HuH-7 (cell line): Measurements from ENCODE around the gene ZFP64.
"Not testable (repeated sequence)": the region's sequence is repeated elsewhere in the genome, so short reads cannot be mapped to it uniquely, and the experiment has no call there.

ENCODE experiments used
- DNase-seq: peaks from one replicate; pipeline ENCODE4 v3.0.0; 2011; ENCODE audit warnings: low spot score

Gene ZFP64

GRCh38 chr20:52204136-52204535 is 12.6 kb upstream of the ZFP64 start:
- no peak for DNase-seq

GRCh38 chr20:52201395-52201794 is 9.8 kb upstream of the ZFP64 start:
- no peak for DNase-seq

- DNase-seq = no peak
Measured at GRCh38 chr20:52200870-52201269, 9.3 kb upstream of the ZFP64 start.

- no peak for DNase-seq
Measured at GRCh38 chr20:52196845-52197244, 5.3 kb upstream of the ZFP64 start.

- peak; percentile 32 for DNase-seq
Measured at GRCh38 chr20:52193886-52194545, 2.4 kb upstream of the ZFP64 start.

GRCh38 chr20:52193133-52193532 is 1.6 kb upstream of the ZFP64 start:
- no peak for DNase-seq

GRCh38 chr20:52192719-52193007 is 1.1 kb upstream of the ZFP64 start:
- not testable (repeated sequence) for DNase-seq

- DNase-seq = peak; percentile 74
Measured at GRCh38 chr20:52191916-52192718, 538 bp upstream of the ZFP64 start.

GRCh38 chr20:52190437-52191131 is 995 bp downstream of the ZFP64 start:
- peak; percentile 72 for DNase-seq

GRCh38 chr20:52181766-52182165 is 9.8 kb downstream of the ZFP64 start:
- DNase-seq = no peak

- no peak for DNase-seq
Measured at GRCh38 chr20:52180180-52180840, 11.3 kb downstream of the ZFP64 start.

- no peak for DNase-seq
Measured at GRCh38 chr20:52179331-52180179, 12.0 kb downstream of the ZFP64 start.

GRCh38 chr20:52178691-52179090 is 12.9 kb downstream of the ZFP64 start:
- DNase-seq = no peak

- DNase-seq = no peak
Measured at GRCh38 chr20:52175840-52176239, 15.7 kb downstream of the ZFP64 start.

- DNase-seq = no peak
Measured at GRCh38 chr20:52172392-52173047, 19.1 kb downstream of the ZFP64 start.

- DNase-seq = no peak
Measured at GRCh38 chr20:52171025-52171424, 20.6 kb downstream of the ZFP64 start.

- DNase-seq = no peak
Measured at GRCh38 chr20:52168116-52168515, 23.5 kb downstream of the ZFP64 start.

- no peak for DNase-seq
Measured at GRCh38 chr20:52167232-52167840, 24.2 kb downstream of the ZFP64 start.

GRCh38 chr20:52166150-52166549 is 25.4 kb downstream of the ZFP64 start:
- no peak for DNase-seq

GRCh38 chr20:52160621-52161204 is 30.9 kb downstream of the ZFP64 start:
- DNase-seq = no peak
